ENCODE data around the gene CFTR. TPM values are rescaled to one million over a fixed set of nuclear protein-coding genes. Genes with fewer than 3 reads are reported as not detected.

The CFTR gene
- total and polyA plus RNA-seq, 10 donors: 0.02 to 0.27 (median 0.05) TPM; not detected in 6

DNA sequence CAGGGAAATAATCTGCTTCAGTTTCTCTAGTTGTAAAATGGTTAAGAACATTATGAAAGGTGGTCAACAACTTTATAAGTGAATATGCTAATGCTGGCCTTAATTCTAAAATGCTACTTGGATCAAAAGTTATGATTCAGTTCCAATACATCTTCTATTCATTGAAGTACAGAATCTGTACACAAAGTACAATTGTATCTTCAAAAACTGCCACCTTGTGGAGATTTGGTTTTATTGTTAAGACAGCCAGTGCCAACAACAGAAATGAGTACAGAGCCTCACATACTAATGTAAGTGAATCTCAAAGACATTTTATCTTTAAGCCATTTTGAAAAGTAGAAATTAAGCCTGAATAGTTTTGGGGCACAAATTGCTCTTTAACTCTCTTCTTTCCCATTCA lies 194.0 kb downstream of the CFTR start:
- Histone ChIP-seq H3K4me3 (no peak overlapping the region), H3K9me3 (no peaks in the 10 kb centered on the region), H3K4me1 (no peaks in the 10 kb centered on the region), H3K36me3 (no peaks in the 10 kb centered on the region), H3K27me3 (replicated peaks in 1 of 7) (no peaks in the 10 kb centered on the region), H3K27ac (no peak overlapping the region)
- TF ChIP-seq POLR2AphosphoS5 (IDR thresholded peaks at IDR 0.05): no peak
- intact Hi-C loops (cut with DNase I; ENCODE audit: low total_unique reads): no loop called here
- DNase-seq: no peak

DNA sequence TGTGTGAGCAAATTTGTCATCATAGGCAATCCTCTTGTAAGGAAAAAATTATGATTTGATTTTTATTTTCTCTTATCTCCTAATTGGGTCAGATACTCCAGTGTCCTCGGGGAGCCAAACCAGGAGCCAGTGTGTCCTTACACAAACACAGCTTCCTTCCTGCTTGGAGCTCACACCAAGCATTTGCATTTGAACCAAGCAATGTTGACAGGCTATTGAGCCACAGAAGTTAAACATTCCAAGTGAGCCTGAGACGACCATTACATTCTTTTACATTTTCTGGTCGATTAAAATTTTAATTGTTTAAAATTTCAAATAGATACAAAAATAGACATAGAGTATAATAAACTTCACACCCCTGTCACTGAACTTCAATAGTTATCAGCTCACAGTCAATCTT lies 194.8 kb downstream of the CFTR start:
- Histone ChIP-seq H3K27ac (no peak overlapping the region), H3K9me3 (no peaks in the 10 kb centered on the region), H3K4me3 (no peak overlapping the region), H3K4me1 (no peaks in the 10 kb centered on the region), H3K36me3 (no peaks in the 10 kb centered on the region), H3K27me3 (replicated peaks in 1 of 7) (no peaks in the 10 kb centered on the region)
- WGBS, 5 donors: 20 to 26% (median 25%) methylated on average over 3 of the region's 3 CpGs
- DNase-seq: no peak
- intact Hi-C loops (cut with DNase I; ENCODE audit: low total_unique reads): no loop called here
- TF ChIP-seq POLR2AphosphoS5 (IDR thresholded peaks at IDR 0.05): no peak
- TF ChIP-seq POLR2A (IDR thresholded peaks at IDR 0.05): no peak

DNA sequence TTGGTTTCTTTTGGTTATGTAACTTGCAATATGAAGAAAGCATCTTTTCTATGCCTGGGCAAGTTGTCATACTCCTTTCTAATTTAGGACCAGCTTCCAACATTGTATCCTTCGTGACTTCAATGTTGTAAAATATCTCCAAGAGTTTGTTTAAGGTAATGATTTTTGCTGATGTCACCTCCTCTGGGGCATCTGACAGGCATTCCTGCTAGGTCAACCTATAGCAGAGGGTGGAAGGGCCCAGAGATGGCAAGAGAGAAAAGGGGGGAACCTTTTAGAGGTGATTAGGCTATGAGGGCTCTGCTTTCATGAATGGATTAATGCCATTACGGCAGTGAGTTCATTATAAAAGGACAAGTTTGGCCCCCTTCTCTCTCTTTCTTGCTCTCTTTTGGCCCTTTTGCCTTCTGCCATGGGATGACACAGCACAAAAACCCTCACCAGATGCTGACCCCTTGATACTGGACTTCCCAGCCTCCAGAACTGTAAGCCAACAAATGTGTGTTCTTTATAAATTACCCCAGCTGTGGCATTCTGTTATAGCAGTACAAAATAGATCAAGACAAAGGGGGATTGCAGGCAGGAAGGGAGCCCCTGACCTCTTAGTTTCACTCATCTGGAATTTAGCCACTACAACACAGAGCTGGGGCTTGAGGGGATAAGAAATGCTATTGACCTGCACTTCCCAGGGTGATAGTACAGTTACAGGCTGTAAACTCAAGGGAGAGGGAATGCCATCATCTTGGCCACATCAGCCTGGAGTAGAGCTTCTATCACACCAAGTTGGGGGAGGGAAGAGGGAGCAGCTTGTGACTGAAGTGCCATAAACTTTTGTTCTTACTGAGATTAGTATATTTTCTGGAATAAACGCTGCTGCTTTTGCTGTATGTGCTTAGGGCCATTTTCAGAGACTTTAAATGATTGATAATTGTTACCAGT lies 195.9 kb downstream of the CFTR start:
- Histone ChIP-seq H3K36me3 (no peaks in the 10 kb centered on the region), H3K27me3 (replicated peaks in 1 of 7) (no peaks in the 10 kb centered on the region), H3K27ac (no peak overlapping the region), H3K4me1 (no peaks in the 10 kb centered on the region), H3K9me3 (no peaks in the 10 kb centered on the region), H3K4me3 (no peak overlapping the region)
- DNase-seq: no peak
- TF ChIP-seq POLR2A (IDR thresholded peaks at IDR 0.05) (no peak), POLR2AphosphoS5 (IDR thresholded peaks at IDR 0.05) (no peak)
- TF ChIP-seq, protein P1, sequence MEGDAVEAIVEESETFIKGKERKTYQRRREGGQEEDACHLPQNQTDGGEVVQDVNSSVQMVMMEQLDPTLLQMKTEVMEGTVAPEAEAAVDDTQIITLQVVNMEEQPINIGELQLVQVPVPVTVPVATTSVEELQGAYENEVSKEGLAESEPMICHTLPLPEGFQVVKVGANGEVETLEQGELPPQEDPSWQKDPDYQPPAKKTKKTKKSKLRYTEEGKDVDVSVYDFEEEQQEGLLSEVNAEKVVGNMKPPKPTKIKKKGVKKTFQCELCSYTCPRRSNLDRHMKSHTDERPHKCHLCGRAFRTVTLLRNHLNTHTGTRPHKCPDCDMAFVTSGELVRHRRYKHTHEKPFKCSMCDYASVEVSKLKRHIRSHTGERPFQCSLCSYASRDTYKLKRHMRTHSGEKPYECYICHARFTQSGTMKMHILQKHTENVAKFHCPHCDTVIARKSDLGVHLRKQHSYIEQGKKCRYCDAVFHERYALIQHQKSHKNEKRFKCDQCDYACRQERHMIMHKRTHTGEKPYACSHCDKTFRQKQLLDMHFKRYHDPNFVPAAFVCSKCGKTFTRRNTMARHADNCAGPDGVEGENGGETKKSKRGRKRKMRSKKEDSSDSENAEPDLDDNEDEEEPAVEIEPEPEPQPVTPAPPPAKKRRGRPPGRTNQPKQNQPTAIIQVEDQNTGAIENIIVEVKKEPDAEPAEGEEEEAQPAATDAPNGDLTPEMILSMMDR (IDR thresholded peaks at IDR 0.05 in 8 of 11, conservative IDR thresholded peaks at IDR 0.05 in 3 of 11): no peak
- WGBS, 5 donors: 64 to 85% (median 78%) methylated on average over 3 of the region's 3 CpGs
- intact Hi-C loops (cut with DNase I; ENCODE audit: low total_unique reads): no loop called here

DNA sequence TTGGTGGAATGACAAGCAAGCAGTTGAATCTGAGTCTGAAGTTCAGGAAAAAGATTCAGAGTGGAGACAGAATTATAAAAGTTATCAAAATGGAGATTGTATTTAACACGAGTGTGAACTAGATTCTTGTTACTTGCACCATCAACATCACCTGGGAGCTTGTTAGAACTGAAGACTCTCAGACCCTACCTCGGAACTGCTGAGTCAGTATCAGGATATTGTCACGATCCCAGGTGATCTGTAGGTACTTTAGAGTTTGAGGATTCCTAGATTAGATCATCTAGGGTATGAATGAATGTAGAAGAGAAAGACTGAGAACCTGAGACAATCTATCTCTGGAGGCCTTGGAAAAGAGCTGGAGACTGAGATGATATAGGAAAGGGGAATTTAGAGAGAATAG lies 199.3 kb downstream of the CFTR start:
- intact Hi-C loops (cut with DNase I; ENCODE audit: low total_unique reads): no loop called here
- no peaks in the 10 kb centered on the region for H3K9me3 ChIP-seq
- H3K4me1 ChIP-seq: no peaks in the 10 kb centered on the region
- 73 to 83% (median 77%) methylated on average over 3 of the region's 3 CpGs for WGBS, 5 donors
- no peaks in the 10 kb centered on the region for H3K36me3 ChIP-seq
- H3K27ac ChIP-seq: no peak overlapping the region
- H3K27me3 ChIP-seq (replicated peaks in 1 of 7): no peaks in the 10 kb centered on the region
- no peak overlapping the region for H3K4me3 ChIP-seq
- DNase-seq: no peak
- TF ChIP-seq POLR2A (IDR thresholded peaks at IDR 0.05): no peak
- no peak for TF ChIP-seq POLR2AphosphoS5 (IDR thresholded peaks at IDR 0.05)
- TF ChIP-seq, protein P1 (IDR thresholded peaks at IDR 0.05 in 8 of 11, conservative IDR thresholded peaks at IDR 0.05 in 3 of 11): no peak

DNA sequence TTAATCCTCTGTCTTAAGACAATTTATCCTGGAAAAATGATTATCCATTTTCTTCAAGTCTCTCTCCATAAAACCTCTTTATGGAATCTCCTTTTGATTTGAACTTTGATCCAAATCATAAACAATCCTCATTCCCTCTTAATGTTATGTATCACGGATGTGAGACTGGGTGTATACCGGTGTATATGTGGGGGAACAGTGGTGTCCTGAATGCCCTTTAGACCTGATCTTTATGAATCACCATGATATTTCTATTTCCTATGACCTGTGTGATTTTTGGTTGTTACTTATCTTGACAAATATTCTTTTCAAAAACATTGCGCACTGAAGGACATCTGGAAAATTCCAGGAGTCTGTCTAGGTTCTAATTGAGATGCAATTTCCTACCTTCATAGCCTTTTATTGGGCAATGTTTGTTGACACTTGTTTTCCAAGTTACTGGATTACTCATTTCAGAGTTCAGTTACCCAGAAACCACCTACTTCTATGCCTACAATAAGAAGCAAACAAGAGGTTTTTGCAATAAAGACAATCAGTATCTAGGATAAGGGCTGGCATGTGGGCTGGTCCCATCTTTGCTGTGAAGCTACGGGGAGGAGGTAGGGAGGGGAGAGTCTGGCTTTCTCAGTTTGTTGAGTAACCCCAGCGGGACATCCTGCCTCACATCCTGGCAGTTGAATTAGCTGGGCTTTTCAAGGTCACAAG lies 203.0 kb downstream of the CFTR start:
- H3K36me3 ChIP-seq: no peaks in the 10 kb centered on the region
- no peaks in the 10 kb centered on the region for H3K4me1 ChIP-seq
- TF ChIP-seq POLR2A (IDR thresholded peaks at IDR 0.05) (no peak), POLR2AphosphoS5 (IDR thresholded peaks at IDR 0.05) (no peak)
- TF ChIP-seq, protein P1 (IDR thresholded peaks at IDR 0.05 in 8 of 11, conservative IDR thresholded peaks at IDR 0.05 in 3 of 11): no peak
- no peaks in the 10 kb centered on the region for H3K27me3 ChIP-seq (replicated peaks in 1 of 7)
- no peak overlapping the region for H3K27ac ChIP-seq
- intact Hi-C loops (cut with DNase I; ENCODE audit: low total_unique reads): no loop called here
- H3K4me3 ChIP-seq: no peak overlapping the region
- DNase-seq: no peak
- no peaks in the 10 kb centered on the region for H3K9me3 ChIP-seq
- 67 to 78% (median 73%) methylated on average over 5 of the region's 5 CpGs for WGBS, 5 donors
